ENCODE results near the gene FAM186B.
"Not testable (repeated sequence)": the region's sequence is repeated elsewhere in the genome, so short reads cannot be mapped to it uniquely, and the experiment has no call there.

The FAM186B gene

DNA sequence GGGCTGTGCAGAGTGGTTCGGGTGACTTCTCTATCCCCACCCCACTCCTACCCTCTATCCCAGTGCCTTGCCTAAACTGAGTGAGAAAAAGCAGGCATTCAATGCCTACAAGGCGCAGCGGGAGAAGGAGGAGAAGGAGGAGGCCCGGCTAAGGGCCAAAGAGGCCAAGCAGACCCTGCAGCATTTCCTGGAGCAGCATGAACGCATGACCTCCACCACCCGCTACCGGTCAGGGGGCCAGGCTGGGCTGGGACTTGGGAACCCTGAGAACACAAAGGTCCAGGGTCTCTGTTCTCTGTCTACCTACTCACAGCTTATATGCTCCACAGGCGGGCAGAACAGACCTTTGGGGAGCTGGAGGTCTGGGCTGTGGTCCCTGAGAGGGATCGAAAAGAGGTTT lies 29.6 kb upstream of the FAM186B start:
- no peak for DNase-seq

DNA sequence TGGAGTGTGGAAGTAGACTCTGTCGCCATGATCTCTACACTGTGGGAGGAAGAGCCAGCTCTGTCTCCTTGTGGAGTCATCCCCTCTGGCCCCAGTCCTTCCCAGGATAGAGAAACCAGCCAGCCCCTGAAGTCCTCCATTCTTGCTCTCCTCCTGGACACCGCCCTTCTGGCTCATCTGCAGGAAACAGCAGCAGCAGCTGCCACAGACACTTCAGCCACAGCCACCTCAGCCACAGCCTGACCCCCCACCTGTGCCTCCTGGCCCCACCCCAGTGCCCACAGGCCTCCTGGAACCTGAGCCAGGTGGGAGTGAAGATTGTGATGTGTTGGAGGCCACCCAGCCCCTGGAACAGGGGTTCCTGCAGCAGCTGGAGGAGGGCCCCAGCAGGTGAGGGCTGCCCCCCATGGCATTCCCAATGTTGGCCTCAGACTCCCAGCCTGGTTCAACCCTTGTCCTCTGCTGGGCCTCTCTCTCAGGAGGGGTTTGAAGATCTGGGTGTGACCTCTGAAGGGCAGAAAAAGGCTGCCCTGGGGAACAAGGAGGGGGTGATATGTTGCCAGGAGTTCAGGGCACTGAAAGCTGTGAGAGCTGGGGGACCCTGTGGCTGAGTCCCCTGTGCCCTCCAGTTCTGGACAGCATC lies 28.4 kb upstream of the FAM186B start:
- DNase-seq: no peak

DNA sequence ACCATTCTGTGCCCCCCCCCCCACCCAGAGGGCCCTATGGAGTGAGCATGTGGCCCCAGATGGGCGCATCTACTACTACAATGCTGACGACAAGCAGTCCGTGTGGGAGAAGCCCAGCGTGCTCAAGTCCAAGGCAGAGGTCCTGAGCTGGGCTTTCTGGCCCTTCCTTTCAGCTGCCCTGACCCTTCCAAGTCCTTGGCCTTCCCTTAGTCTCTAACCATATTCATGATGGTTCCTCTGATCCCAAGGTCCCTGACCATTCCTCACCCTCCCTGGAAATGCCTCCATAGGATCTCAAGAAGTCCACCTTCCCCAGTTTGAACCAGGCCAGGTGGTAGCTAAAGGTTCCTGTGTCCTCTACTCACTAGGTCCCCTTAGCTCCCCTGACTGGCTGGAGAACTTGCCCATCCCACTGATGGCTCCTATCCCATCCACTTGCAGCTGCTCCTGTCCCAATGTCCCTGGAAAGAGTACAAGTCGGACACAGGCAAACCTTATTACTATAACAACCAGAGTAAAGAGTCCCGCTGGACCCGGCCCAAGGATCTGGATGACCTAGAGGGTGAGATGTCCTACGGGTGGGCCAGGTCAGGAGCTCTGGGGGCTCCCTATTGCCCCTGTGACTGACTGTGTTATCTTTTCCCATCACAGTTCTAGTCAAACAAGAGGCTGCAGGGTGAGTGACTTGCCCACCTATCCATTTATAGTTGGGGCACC lies 27.7 kb upstream of the FAM186B start:
- no peak for DNase-seq

DNA sequence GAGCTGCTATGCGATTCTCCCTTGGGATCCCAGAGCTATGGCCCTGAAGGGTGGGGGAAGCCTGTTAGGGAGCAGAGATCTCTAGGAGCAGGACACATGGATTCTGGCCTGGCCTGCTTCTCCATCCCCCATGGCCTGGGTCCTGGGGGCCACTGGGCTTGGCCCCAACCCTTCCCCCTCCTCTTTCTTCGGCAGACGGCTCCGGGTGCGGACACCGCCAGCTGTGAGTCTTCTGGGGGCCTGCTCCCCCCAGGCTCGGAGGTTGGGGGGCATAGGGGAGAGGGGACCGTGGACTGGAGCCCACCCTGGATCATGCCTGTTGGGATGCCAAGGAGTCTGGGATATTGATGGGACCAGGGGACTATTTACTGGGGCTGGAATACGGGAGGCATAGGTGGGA lies 27.0 kb upstream of the FAM186B start:
- no peak for DNase-seq

DNA sequence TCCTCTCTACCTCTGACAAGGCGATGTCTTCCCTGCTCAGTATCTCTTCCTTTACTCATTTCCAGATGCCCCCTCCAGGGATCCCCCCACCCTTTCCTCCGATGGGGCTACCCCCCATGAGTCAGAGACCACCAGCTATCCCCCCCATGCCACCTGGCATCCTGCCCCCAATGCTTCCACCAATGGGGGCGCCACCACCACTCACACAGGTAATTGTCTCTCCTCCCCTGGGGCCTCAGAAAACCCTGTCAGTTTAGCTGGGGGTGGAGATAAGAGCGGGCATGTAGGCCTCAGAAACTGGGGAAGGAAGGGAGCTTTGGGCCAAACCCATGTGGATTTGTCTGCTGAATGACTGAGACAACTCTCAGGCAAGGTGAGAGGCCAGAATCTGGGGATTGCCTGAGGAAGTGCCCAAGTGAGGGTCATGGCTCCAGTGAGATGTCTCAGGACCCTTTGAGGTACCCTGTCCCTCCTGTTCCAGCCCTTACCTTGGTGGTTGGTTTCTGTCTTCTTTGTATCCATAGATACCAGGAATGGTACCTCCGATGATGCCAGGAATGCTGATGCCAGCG lies 26.0 kb upstream of the FAM186B start:
- no peak for DNase-seq

DNA sequence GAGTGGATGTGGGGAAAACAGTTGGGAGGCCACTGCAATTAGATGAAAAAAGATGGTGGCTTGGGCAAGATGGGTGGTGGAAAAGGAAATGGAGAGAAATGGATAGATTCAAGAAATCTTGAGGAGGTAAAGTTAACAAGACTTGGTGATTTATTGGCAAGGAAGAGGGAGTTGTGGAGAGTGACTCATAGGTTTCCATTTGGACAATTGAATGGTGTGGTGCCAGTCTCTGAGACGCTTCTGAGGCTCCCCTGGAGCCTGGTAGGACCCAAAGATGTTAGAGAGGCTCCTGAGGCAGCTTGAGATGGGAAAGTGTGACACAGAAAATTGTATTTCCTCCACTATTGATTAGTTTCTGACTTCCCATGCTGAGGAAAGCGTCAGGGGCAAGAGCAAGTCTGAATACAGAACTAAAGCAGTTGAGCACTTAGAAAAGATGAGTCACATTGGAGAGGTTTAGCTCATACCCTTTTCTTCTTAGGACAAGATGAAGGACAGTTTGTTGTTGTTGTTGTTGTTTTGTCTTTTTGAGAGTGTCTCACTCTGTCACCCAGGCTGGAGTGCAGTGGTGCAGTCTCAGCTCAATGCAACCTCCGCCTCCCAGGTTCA lies 22.4 kb upstream of the FAM186B start:
- no peak for DNase-seq

DNA sequence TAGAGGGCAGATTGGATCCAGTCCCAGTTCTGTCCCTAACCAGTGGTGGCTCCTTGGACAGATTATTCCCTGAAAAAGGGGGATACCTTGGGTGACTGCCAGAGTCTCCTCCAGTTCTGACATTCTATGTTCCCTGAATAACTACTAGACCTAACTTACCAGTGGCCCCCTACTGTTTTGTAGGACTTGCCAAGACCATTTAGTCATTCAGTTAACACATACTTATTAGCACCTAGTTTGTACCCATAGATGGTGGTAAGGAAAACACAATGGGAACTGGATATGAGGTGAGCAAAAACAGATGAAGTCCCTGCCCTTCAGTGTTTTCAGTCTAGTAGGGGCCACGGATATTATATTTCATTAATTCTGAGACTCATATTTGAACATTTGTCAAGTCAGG lies 21.4 kb upstream of the FAM186B start:
- no peak for DNase-seq

DNA sequence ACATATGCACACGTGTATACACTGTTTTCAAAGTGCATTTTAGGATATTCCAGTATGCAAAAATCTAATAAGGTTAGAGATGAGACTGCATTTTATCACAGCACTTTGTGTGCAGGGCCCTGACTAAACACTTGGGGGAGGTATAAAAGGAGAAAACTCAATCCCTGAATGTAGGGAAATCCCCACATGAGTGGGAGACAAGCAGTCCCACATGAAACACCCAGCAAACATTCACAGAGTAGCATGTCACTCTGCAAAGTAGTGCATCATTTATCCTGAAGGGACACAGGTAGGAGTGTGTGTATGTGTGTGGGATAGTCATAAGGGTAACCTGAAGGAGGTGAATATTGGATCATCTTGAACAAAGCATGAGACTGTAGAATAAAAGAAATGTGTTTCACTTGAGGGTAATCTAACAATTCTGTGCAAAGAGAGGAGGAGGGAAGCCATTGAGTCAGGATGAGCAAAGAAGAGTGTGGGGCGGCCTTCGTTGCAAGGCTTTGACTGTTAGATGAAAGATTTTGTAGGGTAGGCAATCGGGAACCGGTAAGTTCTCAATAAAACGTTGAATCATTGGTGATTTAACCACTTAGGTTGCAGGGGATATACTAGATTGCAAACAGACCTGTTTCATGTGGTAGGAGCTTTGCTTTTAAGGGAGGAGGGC lies 20.9 kb upstream of the FAM186B start:
- peak; percentile 18 for DNase-seq

DNA sequence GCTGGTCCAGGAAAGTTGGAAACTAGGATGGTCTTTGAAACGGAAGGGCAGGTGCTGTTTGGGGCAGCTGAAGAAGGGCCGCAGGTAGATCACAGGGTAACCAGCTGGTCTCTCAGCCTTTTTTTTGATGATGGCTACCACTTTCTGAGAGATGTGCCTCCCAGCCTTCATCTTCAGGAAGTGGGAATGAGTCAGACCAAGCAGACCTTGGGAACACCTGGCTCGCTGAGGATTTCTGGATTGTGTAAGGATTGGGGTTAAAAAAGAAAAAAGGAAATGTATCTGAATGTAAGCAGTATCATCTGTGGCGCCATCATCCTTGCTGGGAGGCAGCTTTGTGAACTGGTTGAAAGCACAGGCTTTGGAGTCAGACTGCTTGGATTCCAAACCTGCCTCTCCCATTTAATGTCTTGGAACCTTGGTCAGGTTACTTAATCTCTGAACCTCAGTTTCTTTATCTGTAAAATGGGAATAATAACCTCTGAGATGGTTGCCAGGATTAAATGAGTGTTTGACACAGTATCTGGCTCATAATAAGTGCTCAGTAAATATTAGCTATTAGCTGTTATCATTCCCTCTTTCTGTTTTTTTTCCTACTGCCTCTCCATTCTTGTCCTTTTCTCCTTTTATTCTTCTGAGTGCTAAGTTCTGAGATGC lies 19.6 kb upstream of the FAM186B start:
- DNase-seq: no peak

DNA sequence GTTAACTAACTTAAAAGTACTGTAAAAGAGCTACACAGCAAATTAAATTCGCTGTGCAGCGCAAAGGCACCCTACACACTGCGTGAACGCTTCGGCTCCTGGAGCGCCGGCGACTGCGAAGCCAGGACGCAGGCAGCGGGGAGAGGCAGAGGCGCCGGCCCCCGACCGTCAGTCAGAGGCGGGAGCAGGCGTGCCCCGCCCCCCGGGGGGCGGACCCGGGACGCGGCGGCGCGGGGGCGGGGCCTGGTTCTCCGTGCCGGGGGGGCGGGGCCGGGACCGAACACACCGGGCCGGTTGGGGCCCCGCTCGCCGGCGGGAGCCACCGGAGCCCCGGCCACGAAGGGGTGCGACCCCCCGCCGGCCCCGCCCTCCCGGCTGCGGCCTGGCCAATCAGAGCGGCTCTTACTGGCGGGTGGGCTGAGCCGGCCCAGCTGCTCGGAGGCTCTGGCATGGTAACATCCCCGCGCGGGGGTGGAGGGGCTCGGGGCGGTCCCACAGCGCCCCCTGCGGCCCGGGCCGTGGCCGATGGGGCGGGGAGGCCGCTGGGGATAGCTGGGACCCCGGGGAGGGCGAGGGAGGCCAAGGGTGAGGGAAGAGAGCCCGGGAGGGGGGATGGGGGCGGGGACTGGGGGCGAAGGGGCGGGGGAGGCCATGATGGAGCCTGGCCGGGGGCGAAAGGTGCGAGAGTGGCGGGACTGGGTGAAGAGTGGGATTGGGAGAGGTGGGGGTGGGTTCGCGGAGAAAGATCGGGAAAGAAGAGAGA lies 17.9 kb upstream of the FAM186B start, which contains the start of gene PRPF40B:
TSS of gene PRPF40B (plus strand) at position 420 of the 763 bp plus-strand sequence. CDS start at position 450, 30 bp downstream.
- peak; percentile 85 for DNase-seq

DNA sequence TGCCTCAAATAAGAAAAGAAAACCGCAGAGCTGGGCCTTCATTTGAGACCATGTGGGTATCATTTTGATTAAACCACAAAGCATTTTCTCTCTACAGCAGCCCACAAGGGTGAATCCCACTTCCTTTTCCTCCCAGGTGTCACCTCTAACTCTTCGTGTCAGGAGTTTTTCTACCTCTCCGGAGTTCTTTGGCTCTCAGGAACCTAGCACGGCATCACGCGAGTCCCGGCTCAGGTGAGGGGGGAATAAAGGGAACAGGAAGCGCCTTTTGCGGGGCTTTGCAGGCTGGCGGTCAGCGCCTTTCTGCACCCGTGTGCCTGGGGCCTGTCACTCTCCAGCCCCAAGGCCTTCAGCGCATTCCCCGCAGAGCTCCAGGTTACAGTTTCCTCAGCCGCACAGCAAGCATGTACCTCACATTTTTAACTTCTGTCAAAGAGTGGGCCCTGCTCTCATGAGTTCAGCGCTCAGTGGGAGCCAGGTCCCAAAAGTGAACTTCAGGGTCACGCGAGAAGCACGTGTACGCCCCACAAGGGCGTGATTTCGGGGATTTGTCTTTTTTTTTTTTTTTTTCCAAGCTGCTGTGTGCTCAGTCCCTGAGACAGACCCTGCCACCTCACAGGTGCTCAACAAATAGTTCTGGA lies 17.2 kb upstream of the FAM186B start:
- peak; percentile 89 for DNase-seq

DNA sequence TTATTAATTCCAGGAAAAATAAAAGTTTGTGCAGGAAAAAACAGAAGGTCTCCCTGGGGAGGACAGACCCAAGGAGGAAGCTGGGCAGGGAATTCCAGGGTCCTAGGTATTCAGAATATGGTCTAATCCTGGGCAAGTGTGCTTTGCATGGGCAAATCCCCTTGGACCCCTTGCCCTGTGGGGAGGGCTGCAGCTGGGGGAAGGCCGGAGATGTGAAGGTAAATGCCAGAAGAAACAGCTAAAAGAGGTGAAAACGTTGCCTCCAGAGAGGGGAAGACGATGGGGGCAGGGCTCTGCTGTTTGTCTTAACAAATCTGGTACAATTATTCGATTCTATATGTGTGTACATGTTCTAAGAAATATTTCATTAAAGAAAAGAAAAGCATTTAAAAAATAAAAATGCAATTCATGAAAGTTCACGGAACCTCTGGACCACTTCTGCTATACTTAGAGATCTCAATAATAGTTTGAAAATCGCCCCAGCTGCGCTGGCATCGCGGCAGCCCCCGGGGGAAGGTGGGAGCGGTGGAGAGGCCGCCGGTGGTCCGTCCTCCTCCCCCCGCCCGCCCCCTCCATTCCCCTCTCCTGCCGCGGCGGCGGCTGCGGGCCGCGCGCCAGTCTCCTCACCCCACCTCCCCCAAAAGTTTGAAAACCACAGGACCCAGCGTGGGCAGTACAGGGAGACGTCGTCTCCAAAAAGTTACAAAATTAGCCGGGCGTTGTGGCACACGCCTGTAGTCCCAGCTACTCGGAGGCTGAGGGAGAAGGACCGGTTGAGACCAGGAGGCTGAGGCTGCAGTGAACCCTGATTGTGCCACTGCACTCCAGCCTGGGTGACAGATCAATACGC lies 16.4 kb upstream of the FAM186B start:
- DNase-seq: no peak

DNA sequence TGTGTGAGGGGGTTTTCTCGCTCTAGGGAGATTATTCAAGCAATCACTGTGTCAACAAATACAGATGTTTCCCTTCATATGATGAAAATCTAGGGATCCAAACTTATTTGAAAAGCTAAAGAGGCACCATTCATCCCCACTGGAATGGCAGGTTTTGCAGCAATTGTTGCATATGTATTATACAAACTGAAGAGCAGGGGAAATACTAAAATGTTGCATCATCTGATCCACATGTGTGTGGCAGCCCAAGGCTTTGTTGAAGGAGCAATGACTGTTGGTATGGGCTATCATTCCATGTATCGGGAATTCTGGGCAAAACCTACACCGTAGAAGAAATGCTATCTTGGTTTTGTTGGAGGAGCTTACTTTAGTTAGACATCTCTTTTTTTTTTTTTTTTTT lies 13.8 kb upstream of the FAM186B start:
- DNase-seq: no peak

DNA sequence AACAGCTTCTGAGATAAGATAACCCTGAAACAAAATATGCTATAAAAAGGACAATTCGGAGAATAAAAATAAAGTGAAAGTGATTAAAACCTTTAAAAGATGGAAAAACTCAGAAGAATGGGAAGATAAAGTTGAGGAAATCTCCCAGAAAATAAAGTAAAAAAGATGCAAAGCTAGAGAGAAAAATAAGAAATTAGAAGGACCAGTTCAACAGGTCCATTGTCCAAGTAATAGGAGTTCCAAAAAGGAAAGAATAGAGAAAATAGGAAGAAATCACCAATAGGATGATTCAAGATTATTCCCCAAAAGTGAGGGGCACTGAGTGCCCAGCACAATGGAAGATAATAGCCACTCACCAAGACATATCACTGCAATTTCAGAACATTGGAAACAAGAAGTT lies 13.1 kb upstream of the FAM186B start:
- no peak for DNase-seq

DNA sequence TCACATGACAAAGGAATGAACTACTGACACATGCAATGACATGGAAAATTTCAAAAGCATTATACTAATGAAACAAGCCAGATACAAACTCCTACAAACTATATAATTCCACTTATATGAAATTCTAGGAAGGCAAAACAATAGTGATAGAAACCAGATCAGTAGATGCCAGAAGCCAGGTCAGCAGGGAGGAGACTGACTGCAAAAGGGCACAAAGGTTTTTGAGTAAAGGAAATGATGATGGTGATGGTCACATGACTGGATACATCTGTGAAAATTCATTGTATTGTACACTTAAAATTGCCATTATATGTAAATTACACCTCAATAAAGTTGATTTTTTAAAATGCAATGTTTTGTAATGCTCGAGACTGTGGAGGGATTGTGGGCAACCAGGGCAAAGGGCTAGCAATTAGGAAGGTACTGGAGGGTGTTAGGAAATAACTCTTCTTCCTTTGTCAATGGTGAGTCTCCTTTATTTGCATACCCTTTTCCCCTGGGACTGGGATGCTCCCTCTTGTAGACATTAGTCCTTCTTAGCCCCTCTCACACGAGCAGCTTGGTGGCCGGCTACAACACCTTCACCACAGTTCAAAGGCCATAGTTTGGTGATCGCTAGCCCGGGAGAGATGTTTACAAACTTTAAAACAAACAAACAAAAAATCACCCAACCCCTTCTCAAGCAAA lies 11.2 kb upstream of the FAM186B start:
- no peak for DNase-seq

DNA sequence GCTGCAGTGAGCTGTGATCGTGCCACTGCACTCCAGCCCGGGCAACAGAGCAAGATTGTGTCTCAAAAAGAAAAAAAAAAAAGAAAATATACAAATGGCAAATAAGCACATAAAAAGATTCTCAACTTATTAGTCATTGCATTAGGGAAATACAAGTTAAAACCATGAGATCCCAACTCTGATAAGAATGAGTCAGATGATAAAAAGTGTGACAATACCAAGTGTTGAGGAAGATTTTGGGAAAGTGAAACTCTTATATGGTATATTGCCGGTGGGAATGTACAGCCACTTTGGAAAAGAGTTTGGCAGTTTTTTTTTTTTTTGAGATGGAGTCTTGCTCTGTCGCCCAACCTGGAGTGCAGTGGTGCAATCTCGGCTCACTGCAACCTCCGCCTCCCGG lies 10.3 kb upstream of the FAM186B start:
- DNase-seq: no peak

DNA sequence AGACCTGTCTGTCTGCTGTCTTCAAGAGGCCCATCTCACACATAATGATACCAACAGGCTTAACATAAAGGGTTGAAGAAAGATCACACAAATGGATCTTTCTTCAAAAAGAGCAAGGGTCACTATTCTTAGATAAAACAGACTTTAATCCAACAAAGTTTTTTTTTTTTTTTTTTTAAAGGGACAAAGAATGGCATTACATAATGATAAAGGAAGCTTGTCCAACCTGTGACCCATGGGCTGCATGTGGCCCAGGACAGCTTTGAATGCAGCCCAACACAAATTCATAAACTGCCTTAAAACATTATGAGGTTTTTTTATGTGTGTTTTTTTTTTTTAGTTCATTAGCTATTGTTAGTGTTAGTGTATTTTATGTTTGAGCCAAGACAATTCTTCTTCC lies 6.8 kb upstream of the FAM186B start:
- no peak for DNase-seq

DNA sequence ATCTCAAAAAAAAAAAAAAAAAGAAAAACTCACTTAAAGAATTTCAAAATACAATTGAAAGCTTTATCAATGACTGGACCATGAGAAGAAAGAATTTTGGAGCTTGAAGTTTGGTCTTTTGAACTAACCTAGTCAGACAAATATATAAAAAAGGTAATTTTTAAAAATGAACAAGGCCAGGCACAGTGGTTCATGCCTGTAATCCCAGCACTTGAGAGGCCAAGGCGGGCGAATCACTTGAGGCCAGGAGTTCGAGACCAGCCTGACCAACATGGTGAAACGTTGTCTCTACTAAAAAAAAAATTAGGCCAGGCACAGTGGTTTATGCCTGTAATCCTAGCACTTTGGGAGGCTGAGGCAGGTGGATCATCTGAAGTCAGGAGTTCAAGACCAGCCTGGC lies 5.3 kb upstream of the FAM186B start:
- DNase-seq: not testable (repeated sequence)

DNA sequence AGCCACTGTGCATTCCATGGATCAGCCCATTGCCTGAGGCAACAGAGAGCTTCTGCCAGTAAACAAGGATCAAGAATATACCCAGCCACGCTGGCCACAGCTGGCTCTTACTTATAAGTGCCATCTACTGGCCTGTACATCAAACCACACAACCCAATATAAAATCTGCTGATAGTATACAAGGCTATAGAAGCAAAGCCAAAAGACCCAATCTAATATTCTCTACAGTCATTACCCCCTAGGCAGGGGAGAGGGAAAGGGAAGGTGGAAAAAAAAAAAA lies 4.4 kb upstream of the FAM186B start:
- no peak for DNase-seq

Measured in activated CD4-positive, alpha-beta T cell treated with anti-CD3 and anti-CD28 coated beads, Interleukin-2, amount 50 U/mL, for 16 hours (primary cell).